Measurements from ENCODE around the gene NOXA1. TPM values are rescaled to one million over a fixed set of nuclear protein-coding genes. Genes with fewer than 3 reads are reported as not detected.
"Not testable (repeated sequence)": the region's sequence is repeated elsewhere in the genome, so short reads cannot be mapped to it uniquely, and the experiment has no call there.

Gene NOXA1
- total RNA-seq, 1 donor from 2014 or later = 12.5 TPM

DNA sequence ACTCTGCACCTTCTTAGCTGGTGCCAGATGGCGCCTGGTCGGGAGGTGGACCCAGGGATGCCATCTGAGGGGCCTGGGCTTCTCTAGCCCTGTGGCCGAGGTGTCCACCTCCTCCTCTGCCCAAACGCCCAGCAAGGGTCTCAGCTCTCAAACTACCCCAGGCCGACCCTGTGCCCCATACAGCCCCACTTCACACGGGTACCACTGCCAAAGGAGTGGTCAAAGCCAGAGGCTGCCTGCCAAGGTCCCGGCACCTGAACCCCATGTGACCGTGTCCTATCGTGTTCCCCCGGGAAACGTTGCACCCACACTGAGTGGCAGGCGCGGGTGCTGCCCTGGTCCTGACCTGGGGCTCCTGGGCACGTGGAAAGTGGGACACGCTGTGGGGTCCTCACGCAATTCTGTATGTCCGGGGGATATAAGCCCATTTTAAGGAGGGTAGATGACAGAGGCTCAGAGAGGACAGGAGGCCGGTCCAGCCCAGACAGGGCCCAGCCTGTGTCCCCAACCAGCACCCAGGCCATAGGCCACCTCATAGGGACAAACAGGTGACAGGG, 16.0 kb downstream of the NOXA1 start:
- DNase-seq (ENCODE audit: low spot score) = no peak

DNA sequence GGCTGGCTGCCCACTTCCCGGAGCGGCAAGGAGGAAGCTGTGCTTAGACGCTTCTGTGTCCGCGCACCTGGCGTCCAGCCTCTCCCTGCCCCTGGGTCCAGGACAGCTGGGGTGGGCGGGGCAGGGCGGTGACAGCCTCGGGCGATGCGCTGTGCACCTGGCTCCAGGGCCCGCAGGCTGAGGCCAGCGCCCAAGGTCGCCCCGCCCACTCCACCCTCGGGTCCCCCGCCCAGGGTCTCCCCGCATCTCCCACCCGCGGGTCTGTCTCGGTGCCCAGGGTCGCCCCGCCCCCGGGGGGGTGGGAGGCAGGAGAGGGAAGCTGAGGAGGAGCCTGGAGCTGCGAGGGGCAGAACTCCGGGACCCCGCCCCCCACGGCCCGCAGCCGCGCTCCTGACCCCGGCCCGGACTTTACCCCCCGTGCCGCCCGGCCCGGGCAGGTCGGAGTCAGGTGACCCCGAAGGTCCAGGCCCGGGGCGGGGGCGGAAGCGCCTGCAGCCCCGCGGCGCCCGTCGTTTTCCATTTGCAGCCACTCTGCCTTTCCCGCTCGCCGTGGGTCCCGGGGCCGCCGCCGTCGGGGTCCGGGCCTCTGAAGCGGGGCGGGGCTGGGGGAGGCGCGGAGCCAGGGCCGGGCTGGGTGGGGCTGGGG, 18.2 kb downstream of the NOXA1 start, which contains the start of gene ENTPD8:
Gene ENTPD8 (minus strand): TSS at position 69 of the 646 bp plus-strand sequence. CDS start 3,072 bp downstream, outside the sequence.
- no peak for DNase-seq (ENCODE audit: low spot score)

DNA sequence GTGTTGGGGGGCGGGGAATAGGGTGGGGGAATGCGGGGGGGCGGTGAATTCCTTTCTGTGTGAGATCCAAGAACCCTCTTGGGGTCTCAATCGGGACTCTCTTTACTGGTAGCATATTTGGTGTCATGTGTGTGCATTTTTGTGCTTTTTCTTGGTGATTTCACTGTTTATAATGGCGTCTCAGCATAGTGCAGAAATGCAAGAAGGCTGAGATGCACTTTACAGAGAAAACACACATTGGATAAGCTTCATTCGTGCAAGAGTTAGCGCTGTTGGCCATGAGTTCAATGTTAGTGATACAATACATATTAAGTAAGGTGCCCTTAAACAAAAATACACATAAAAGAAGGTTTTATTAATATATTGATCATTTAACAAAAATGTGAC, 18.7 kb downstream of the NOXA1 start:
- no peak for DNase-seq (ENCODE audit: low spot score)

GRCh38 chr9:137444106-137444790, 21.1 kb downstream of the NOXA1 start:
- no peak for DNase-seq (ENCODE audit: low spot score)

DNA sequence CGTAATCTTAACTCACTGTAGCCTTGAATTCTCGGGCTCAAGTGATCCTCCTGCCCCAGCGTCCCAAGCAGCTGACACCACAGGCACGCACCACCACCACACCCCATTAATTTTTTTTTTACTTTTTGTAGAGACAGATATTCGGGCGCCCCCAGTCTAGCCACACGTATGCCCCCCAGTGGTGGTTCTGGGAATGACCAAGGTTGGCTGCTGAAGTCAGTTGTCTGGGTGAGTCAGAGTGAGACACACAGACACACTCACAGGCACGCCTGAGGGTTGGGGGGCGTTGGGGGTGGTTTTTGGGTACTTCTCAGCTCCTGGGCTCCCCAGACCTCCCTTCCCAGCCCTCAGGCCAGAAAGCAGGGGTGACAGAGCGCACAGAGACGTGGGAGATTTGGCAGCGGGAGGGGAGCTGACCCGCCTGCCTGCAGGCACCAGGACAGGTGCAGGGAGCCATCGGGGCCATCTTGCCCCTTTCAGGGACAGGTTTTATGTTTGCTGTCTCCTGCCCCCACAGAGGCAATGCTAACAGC, 22.1 kb downstream of the NOXA1 start:
- DNase-seq (ENCODE audit: low spot score) = peak; percentile 85

- no peak for DNase-seq (ENCODE audit: low spot score)
These were observed 22.8 kb downstream of the NOXA1 start for GRCh38 chr9:137445930-137446431.

DNA sequence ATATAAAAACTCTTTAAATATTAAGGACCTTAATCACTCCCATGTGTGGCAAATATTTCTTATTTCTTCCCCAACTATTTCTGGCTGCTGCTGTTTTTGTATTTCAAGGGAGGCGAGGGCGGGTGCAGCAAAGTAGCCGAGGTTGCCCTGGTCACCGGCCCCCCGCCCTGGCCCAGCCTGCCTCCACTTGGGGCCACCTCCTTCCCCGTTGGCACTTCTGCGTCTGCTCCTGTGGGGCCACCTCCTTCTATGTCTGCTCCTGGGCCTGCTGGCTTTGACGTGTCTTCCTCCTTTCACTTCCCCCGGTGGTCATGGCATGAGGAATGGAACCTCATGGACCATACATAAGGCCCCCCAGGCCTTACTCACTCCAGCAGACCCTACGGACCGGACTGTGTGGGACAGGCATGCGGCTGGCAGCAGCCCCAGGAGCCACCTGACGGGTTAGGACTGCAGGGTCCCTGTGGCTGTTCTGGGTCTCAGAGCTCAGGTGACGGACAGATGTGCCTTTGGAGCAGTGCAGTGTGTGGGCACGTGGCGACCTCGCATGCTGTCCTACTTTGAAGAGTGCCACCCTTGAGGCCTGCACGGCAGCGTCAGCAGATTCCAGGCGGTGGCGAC, 23.8 kb downstream of the NOXA1 start:
- DNase-seq (ENCODE audit: low spot score) = no peak

- no peak for DNase-seq (ENCODE audit: low spot score)
These were observed 24.8 kb downstream of the NOXA1 start for GRCh38 chr9:137447722-137448601.

DNA sequence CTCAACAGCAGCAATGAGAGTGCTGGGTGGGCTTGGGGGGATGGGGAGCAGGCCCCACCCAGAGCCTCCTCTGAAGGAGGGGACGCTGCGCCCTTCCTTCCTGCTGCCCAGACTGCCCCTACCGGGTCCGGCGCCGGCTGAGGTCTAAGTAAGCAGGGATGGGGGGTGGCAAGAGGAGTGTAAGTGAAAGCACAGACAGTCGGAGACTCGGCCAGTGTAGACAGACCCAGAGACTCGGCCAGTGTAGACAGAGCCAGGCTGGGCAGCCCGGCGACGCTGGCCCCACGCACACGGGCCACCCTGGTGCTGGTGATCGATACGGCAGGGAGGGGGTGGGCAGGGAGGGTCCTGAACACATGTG, 25.4 kb downstream of the NOXA1 start:
- DNase-seq (ENCODE audit: low spot score) = no peak

- no peak for DNase-seq (ENCODE audit: low spot score)
These were observed 26.1 kb downstream of the NOXA1 start for GRCh38 chr9:137449081-137449844.

GRCh38 chr9:137449931-137450538, 26.8 kb downstream of the NOXA1 start:
- no peak for DNase-seq (ENCODE audit: low spot score)

- not testable (repeated sequence) for DNase-seq (ENCODE audit: low spot score)
These were observed 27.5 kb downstream of the NOXA1 start for GRCh38 chr9:137450539-137451222.

GRCh38 chr9:137451264-137452005, 28.2 kb downstream of the NOXA1 start:
- DNase-seq (ENCODE audit: low spot score) = not testable (repeated sequence)

DNA sequence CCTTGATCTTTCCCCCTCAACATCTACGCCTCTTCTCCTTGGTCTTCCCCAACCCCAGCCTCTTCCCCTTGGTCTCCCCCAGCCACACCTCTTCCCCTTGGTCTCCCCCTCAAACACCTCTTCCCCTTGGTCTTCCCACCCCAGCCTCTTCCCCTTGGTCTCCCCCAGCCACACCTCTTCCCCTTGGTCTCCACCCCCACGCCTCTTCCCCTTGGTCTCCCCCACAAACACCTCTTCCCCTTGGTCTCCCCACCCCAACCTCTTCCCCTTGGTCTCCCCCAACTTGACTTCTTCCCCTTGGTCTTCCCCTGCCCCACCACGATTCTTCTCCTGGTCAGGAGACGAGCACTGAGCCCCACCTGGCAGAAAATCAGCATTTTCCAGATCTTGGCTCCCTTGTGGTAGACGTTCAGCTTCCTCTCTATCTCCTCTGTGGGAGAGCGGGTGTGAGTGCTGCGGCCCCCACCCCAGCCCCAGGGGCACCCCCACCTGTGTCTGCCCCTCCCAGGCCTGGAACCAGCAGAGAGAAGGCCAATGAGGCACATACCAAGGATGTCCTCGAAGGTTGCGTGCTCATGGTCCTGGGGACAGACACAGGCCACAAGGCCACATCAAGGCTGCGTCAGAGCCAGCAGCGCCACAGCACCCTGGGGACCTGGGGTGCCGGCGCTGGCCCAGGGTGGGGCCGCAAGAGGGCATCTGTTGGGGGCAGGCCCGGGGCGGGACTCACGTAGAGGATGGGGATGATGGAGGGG, 29.0 kb downstream of the NOXA1 start:
- DNase-seq (ENCODE audit: low spot score) = no peak

DNA sequence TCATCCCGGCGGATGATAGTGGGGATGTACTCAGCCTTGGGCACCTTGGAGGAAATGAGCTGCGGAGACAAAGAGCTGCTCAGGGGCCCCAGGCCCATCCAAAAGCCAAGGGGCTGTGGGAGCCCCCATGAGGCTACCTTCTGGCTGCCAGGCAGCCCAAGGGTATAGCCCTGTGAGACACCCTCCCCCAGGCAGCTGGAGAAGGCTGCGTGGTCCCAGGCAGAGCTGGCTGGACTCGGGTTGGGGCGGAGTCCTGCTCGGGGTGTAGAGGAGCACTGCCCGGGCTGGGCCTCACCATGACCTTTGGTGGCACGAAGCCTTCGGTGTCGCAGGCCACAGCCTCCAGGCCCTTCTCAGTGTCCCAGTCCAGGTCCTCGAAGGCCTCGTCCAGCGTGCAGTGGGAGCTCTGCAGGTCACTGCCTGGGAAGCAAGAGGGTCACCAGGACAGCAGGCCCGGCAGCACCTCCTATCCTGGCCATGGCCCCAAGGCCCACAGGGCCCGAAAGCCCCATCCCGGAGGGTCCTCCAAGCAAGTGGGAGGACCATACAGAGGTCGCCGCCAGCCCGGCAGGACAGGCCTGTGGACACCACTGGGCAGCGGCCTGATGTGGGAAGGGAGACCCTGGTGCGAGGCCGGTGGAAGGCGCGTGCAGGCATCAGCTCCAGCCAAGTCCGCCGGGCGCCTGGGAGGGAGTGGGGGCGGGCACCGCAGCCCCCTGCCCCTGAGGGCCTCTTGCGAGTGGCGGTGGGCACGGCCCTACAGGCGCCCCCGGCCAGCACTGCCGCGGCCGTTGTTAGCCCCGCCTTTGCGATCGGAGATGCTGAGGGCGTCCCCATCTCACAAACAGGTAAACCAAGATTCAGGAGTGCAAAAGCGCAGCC, 29.8 kb downstream of the NOXA1 start:
- DNase-seq (ENCODE audit: low spot score) = no peak

- peak; percentile 83 for DNase-seq (ENCODE audit: low spot score)
These were observed 30.5 kb downstream of the NOXA1 start for GRCh38 chr9:137453643-137454081.

- DNase-seq (ENCODE audit: low spot score) = peak; percentile 77
These were observed 31.0 kb downstream of the NOXA1 start for GRCh38 chr9:137454145-137454596.

Data from ureter (tissue), 1 donor.